COLO668 (cell line): ENCODE data around the gene TPST1.
"Not testable (repeated sequence)": the region's sequence is repeated elsewhere in the genome, so short reads cannot be mapped to it uniquely, and the experiment has no call there.

Source experiments
- DNase-seq: peaks from one replicate; lab custom pipeline; 2025; ENCODE audit not compliant: unreplicated experiment; lab: John Stamatoyannopoulos, UW

The TPST1 gene

DNA sequence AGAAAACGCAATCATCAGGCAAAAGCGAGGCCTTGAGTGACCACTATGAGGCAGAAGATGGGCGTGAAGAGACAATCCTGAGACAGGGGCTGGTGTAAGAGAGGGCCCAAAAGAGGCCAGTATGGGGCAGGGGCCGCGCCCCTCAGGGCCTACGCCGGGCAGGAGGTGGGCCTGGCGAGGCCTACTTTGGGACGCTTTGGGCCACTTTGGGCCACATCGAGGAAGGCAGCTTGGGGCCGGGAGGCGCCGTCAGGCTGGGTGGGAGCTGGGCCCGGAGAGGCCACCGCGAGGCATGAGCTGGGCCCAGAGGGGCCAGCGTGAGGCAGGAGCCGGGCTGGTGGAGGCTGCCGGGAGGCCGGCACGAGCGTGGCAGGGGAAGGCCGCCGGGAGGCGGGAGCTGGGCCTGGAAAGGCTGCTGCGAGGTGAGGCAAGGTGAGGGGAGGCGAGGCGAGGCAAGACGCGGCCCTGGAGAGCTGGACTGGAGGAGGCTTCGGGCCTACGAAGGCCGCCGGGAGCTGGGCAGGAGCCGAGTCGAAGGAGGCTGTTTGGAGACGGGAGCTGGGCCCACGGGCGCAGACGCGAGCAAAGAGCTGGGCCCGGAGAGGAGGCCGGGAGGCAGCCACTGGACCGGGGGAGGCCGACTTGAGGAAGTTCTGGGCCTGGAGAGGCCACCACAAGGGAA, 171.3 kb downstream of the TPST1 start:
- DNase-seq = no peak

DNA sequence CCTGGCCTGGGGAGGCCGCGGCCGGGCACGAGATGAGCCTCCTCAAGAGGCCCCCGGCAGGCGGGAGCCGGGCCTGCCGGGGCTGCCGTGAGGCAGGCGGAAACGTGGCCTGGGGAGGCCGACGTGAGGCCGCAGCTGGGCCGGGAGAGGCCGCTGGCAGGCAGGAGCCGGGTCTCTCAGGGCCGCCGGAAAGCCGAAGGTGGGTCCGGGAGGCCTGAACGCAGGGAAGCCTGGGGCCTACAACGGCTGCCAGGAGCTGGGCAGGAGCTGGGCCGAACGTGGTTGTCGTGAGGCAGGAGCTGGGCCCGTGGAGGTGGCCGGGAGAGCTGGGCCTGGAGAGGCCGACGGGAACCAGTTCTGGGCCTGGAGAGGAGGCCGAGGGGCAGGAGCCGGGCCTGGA, 171.9 kb downstream of the TPST1 start:
- no peak for DNase-seq

DNA sequence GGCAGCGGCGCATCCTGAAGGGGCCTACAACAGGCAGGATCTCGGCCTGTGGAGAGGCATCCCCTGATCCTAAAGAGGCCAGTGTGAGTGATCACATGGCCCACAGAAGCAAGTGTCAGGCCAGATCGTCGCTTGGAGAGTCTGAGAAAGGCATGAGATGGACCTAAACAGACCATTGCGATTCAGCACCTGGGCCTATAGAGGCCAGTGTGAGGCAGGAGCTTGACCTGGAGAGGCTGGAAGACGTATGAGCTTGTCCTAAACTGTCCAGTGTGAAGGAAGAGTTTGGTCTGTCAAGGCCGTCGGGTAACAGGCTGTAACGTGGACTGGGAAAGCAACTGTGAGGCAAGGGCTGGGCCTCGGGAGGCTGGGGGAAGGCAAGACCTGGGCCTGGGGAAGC, 172.6 kb downstream of the TPST1 start:
- no peak for DNase-seq

DNA sequence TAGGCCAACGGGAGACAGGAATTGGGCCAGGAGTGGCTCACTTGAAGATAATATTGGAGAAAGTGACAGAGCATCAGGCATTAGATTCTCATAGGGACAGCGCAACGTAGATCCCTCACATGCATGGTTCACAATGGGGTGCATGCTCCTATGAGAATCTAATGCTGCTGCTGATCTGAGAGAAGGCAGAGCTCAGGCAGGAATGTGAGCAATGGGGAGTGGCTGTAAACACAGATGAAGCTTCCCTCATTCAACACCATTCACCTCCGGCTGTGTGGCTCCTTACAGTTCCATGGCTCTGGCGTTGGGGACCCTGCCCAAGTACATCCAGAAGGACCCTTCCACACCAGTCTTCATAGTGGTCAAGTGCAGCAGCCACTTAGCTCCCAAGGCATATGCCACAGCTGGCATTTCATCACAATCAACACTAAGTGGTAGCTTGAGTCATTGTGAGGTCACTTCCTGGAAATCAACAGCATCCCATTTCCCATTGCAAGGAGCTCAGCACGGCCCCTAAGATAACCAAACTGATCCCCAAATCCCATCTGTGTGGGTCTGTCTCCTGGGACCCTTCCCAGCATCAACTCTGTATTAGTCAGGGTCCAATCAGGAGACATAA, 174.5 kb downstream of the TPST1 start:
- no peak for DNase-seq

DNA sequence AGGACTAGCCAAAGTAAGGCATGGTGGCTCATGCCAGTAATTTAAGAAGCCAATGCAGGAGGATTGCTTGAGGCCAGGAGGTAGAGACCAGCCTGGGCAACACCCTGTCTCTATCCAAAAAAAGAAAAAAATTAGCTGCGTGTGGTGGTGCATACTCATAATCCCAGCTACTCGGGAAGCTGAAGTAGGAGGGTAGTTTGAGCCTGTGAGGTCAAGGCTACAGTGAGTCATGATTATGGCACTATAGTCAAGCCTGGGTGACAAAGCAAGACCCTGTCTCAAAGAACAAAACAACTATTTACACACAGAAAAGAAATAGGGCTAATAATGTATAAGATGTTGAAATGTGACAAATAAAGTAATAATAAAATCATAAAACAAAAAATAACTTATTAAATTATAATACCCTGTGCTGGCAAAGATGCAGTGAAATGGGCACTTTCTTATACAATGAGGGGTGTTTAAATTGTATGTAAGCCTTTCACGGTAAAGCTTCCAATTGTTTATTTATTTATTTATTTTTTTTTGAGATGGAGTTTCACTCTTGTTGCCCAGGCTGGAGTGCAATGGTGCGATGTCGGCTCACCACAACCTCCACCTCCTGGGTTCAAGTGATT, 175.2 kb downstream of the TPST1 start:
- no peak for DNase-seq

DNA sequence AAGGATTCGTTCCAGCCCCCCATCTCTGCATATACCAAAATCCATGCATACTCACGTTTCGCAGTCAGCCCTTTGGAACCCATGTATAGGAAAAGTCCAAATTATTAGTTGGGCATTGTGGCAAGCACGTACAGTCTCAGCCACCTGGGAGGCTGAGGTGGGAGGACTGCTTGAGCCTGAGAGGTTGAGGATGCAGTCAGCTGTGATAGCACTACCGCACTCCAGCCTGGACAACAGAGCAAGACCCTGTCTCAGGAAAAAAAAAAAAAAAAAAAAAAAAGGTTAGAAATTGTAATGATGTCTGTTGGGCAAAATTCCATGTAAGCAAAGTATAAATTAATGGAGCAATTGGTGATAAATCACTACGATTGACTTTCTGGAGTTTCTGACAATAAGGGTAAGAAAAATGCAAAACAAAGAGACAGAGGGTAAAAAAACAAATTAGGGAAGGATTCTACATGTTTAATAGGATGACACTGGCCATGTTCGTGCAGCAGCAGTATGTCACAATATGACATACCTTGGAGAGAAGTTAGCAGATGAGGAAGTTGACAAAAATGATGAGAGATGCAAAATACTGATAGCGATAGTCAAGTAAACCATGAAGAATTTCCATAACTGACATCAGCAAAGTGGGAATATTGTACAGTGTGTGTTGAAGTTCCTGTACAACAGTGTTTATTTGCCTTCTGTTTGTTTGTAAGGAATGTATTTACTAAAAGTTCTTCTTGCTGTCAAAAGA, 177.2 kb downstream of the TPST1 start:
- DNase-seq = not testable (repeated sequence)

DNA sequence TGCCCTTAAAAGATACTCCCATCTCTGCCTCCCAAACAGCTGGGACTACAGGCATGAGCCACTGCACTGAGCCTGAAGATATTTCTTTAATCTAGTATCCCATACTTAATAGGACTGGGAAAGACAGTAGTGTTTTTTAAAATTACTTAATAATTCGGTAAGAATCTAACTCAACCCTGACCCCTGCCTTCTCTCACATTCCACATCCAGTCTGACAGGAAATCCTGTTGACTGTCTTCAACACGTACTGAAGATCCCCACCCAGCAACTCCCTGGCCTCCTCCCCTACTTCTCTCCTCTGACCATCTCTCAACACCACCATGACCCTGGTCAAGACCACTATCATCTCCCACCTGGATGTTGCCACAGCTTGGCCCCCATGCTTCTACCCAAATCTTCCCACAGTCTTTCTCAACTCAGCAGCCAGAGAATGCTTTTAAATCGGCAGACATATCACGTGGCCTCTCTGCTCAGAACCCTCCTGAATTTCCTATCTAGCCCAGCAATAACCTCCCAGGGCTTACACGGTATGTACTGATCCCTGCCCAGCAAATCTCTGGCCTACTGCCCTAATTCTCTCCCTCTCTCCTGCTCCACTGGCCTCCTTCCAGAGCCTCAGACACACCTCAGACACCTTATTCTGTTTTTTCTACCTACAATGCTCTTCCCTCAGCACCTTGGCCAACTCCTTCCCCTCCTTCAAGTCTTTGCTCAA, 180.2 kb downstream of the TPST1 start:
- not testable (repeated sequence) for DNase-seq

DNA sequence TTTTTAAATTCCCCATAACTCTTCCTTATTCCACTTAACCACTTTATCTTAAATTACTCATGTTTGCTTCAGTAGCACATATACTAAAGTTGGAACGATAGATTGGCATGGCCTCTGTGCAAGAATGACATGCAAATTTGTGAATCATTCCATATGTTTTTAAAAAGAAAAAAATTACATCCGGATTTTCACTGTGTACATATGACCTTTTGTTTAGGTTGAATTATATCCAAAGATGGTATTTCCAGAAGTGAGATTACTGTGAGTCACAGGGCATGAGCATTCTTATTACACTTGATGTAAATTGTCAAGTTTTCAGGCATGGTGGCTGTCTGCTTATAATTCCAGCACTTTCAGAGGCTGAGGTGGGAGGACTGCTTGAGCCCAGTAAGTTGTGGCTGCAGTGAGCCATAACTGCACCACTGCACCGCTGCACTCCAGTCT, 190.0 kb downstream of the TPST1 start:
- not testable (repeated sequence) for DNase-seq

DNA sequence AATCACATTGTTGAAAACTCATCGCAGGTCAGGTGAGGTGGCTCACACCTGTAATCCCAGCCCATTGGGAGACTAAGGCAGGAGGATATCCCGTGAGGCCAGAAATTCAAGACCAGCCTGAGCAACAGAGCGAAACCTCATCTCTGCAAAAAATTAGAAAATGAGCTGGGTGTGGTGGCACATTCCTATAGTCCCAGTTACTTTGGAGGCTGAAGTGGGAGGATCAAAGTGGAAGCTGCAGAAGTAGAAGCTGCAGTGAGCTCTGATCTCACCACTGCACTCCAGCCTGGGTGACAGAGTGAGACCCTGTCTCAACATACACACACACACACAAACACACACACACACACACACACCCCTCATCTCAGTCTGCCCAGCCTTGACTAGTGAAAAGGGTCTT, 190.9 kb downstream of the TPST1 start:
- not testable (repeated sequence) for DNase-seq

DNA sequence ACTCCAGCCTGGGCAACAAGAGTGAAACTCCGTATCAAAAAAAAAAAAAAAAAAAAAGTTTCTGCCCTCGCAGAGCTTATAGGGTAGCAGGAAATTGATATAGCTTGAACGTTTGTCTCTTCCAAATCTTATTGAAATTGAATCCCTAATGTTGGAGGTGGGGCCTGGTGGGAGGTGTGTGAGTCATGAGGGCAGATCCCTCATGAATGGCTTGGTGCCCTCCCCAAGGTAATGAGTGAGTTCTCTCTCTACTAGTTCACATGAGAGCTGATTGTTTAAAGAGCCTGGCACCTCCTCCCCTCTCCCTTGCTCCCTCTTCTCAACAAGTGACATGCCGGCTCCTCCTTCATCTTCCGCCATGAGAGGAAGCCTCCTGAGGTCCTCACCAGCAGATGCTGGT, 193.7 kb downstream of the TPST1 start:
- not testable (repeated sequence) for DNase-seq

DNA sequence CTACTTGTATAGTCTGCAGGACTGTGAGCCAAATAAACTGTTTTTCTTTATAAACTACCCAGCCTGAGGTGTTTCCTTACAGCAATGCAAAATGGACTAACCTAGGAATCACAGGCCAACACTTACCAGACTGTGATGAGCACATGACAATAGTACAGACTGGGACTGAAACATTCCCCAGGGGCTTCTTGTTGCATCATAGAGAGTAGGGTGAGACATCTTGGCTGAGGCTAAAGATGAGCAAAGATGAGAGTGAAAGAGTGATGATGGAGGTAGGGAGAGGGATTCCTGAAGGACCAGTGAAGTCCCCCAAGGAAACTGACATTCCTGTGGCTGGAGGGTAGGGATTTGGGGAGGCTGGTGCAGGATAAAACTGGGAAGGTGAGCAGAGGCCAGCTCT, 194.4 kb downstream of the TPST1 start:
- no peak for DNase-seq

DNA sequence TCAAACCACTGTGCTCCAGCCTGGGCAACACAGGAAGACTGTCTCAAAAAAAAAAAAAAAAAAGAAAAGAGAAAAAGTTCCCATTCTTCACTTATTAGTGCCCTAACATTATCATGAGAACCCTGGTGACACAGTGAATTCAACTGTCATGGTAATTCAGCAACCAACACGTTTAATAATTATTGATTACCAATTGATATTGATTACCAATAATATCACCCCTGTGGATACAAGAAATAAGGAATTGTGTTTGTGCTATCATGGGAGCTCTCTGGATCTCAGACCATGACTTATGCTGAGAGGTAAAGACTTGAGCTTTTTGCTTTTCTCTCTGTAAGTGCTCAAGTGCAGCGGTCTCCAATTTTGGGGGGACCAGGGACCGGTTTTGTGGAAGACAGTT, 195.3 kb downstream of the TPST1 start:
- DNase-seq = no peak

DNA sequence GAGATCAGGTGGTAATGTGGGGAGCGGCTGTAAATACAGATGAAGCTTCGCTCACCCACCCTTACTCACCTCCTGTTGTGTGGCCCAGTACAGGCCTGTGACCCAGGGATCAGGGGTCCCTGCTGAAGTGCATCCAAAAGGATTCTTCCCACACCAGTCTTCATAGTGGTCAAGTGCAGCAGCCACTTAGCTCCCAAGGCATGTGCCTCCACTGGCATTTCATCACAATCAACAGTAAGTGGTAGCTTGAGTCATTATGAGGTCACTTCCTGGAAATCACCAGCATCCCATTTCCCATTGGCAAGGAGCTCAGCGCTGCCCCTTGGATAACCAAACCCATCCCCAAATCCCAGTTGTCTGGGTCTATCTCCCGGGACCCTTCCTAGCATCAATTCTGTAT, 196.0 kb downstream of the TPST1 start:
- DNase-seq = not testable (repeated sequence)

DNA sequence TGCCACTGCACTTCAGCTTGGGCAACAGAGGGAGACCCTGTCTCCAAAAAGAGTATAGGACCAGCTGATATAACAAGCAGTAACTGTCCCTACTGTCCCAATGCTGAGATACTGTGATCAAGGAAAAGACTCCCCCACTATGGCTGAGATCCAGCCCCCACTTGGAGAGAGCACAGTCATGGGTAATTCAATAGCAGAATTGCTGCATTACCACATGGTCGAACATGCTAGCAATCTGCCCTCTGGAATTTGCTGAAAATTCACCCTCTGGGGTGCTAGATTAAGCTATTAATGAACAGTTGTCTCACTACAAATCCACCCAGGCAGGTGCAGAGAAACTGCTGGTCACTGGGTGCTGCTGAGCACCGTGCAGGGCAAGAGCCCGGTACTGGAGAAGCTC, 196.8 kb downstream of the TPST1 start:
- DNase-seq = not testable (repeated sequence)

DNA sequence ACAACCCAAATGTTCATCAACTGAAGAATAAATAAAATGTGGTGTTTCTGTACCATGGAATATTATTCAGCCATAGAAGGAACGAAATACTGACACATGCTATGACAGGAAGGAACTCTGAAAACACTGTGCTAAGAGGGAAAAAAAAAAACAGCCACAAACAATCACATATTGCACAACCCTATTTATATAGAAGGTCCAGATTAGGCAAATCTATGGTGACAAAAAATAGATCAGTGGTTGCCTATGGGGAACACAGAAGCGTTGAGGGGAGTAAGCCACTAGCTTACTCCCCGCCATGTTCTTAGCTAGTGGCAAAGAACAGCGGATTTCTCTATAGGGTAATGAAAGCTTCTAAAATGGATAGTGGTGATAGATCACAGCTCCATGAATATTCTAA, 198.4 kb downstream of the TPST1 start:
- no peak for DNase-seq

DNA sequence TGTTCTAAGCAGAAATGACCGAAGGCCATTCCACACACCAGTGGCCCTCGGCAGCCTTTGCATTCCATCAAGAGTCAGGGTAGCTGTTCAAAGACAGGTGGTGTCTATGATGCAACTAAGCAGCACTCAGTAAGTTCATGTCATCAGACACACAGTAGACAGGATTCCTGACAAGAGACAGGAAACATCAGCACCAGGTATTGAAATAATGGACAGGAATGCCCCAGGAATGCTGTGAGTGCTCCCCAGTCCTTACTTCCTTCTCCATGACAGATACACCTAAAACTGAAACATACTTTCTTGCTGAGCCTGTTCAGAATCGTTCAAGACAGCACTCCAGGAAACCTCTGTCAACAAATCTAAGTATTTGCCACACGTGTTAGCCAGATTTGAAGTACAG, 204.4 kb downstream of the TPST1 start:
- no peak for DNase-seq
